Epithelial cell of prostate (primary cell): Measurements from ENCODE around the gene CEP112.

Experiments used
- DNase-seq: peaks from one replicate; pipeline ENCODE4 v3.0.0-alpha.2; 2011; ENCODE audit warnings: low read depth, low spot score
- H3K27ac ChIP-seq: fragments of 450-650 bp; 2 replicates; pipeline ENCODE4 v1.5.1; 2017; ENCODE audit warnings: mild to moderate bottlenecking

The CEP112 gene

DNA sequence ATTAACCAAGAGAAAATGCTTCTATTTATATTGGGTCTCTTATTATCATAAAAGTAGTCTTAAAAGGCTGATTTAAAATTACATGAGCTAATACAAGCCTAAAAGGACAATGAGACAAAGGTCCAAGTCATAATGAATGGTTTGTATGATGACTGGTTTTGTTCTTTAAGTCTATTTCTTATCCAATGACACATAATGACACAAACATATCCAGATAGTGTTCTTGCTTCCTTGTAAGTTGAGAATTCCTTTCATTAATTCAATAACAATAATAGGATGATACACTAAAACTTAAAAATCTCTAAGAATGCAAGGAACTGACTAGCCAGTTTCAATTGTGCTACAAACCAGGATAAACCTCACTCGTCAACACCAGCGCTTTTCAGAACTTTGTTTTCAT, 244.1 kb downstream of the CEP112 start:
- no peak overlapping the region for H3K27ac ChIP-seq
- DNase-seq = no peak

DNA sequence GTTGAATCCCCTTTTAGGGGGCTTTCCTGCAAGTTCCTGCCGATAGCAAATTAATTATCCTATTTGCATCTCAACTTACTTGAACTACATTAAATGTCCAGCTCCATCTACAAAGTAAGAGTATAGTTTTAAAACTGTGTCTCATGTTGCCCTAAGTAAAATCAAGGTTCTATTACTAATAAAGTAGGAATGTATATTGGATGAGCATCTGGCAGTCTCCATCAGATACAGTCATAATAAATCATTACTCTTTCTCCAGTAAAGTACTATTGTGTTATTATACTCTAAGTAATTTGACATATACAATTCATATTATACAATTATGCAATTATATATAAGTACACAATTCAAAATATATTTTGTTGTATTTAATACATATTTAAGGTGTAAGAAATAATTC, 249.3 kb downstream of the CEP112 start:
- no peak for DNase-seq
- H3K27ac ChIP-seq = no peak overlapping the region

DNA sequence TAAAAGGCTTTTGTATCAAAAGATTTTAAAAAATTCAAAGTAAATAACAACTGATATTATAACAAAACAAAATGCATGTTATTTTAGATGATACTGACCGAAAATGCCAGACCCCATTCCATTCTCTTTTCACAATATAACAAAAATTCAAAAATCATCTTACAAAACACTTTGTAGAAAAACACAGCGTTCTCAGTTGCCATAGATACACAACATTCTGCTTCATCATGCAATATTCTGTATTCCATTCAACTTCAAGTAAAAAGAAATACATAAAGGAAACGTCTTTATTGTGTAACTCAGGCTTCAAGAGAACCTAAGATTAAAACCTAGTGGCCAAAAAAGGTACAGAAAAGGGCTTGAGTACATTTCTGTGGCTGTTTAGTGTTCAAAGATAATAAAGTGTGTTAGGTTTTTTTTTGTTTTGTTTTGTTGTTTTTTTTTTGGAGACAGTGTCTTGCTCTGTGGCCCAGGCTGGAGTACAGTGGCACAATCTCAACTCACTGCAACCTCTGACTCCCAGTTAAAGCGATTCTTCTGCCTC, 250.5 kb downstream of the CEP112 start:
- no peak for DNase-seq
- no peak overlapping the region for H3K27ac ChIP-seq

DNA sequence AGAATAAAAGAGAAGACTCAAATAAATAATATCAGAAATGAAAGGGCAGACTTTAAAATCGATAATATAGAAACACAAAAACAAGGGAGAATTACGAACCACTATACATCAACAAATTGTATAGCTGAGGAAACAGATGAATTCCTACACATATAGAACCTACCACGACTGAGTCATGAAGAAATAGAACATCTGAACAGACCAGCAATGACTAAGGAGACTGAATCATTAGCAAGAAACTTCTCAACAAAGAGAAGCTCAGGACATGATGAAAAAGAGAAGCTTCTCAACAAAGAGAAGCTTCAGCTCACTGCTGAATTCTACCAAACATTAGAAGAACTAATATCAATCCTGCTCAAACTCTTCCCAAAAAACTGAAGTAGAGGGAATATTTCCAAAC, 255.9 kb downstream of the CEP112 start:
- H3K27ac ChIP-seq = peak overlapping the region; percentile 36
- DNase-seq = peak; percentile 29

DNA sequence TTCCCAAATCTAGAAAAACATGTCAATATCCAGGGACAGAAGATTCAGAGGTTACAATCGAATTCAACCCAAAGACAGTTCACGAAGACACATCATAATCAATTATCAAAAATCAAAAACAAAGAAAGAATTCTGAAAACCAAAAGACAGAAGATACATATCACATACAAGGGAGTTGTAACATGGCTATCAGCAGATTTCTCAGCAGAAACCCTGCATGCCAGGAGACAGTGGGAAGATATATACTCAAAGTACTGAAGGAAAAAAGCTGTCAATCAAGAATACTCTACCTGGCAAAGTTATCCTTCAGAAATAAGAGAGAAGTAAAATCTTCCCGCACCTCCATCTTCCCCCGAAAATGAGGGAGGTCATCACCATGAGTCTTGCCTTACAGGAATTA, 258.6 kb downstream of the CEP112 start:
- DNase-seq = no peak
- H3K27ac ChIP-seq = no peak overlapping the region

DNA sequence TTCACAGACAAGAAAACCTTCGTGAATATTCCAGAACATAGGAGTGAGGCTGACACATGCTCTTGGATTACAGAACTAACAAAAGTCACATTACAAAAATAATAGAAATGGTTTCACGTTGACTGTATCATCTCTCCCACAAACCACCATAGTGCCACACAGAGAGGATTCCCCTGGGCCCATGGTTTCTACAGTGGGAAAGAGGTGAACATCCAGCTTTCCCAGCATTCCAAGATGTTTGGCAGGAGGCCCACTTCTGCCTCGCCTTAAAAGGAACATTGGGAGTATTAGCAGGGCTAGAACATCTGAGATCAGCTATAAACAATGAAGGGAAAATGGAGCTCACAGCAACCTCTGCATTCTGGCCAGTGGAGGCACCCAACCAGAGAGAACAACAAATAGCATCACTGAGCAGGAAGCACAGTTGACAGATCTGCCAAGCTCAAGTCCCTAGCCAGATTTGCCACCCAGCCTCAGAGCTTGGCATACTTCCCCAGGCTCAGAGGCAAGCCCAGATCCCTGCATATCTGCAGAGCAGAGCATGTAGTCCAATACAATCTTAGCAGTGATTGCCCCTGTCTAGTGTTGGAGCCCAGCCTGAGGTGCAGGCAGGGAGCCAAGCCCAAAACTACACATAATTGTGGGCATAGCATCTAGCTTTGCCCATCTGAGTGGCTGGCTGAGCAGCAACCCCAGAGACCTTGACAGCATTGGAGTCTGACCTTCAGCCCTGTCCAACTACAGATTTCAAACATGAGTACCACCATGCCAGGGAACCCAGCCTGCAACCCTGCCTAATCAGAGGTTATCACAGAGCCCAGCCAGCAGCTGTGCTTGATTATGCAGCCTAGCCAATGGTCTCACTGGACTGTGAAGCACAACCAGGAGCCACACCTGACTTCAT, 260.4 kb downstream of the CEP112 start:
- DNase-seq = no peak
- H3K27ac ChIP-seq = no peak overlapping the region

DNA sequence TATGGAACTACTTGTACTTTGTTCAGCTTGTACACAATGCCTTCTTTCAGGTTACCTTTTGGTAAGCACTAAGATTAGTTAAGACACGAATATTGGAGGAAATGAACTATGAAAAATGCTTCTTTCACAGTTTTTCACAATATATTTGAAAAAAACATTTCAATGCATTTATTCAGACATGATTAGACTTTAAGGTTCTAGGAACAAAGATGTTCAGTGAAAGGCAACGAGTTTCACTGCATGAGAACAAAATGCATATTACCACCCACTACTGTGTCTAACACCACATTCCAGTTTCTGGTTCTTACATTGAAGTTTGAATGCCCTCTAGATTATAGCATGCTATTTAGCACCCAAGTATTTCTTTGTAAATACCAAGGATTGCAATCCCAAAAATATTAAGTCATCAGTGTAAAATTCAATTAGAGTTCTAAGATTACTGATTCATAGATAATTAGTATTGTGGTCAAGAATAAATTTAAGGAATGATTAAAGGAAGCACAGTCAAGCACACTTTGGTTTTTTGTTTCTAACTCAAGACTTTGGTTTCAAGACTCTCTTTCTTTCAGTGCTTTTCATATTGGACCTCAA, 261.7 kb downstream of the CEP112 start:
- H3K27ac ChIP-seq = no peak overlapping the region
- no peak for DNase-seq

DNA sequence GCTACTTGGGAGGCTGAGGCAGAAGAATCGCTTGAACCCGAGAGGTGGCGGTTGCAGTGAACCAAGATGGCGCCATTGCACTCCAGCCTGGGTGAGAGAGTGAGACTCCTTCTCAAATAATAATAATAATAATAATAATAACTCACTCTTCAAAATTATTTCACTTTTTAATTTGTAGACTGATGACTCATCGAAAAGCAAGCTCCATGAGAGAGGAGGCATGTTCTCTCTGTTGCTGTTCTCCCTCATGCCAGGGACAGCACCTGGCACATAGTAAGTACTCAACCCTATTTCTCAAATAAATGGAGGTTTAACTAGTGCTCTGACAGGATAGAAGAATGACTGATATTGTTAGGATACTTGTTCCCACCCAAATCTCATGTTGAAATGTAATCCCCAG, 265.3 kb downstream of the CEP112 start:
- DNase-seq = no peak

DNA sequence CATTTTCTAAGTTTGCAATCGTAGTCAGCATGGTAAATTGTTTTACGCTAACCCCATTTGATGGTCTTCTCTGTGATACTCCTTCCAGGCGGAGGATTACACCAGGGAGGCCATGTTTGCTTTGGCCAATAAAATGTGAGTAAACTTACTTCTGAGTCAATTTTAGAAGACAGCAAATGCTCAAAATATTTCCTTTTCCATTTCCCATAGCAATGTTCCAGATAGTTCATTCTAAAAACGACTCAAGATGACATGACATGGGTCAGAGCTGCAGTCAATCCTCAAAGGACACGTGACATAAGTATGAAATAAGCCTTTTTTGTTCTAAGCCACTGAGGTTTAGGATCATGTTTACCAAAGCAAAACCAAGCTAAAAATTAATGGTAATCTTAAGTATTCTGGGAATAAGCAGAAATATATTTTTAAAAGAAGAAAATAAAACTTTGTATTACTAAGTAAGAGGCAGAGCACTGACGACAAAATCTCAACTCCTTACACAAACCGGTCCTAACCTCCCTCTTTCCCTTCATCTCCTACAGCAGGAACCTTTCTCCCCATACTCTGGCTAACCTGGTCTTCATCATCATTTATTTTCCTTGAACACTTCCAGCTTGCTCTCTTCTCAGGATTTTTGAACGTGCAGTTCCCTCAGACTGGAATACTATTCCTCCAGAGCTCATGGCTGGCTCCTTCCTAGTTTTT, 266.2 kb downstream of the CEP112 start:
- no peak for DNase-seq
- H3K27ac ChIP-seq = no peak overlapping the region

More for the DNA sequence above, 265.3 kb downstream of the CEP112 start:
- H3K27ac ChIP-seq = no peak overlapping the region

DNA sequence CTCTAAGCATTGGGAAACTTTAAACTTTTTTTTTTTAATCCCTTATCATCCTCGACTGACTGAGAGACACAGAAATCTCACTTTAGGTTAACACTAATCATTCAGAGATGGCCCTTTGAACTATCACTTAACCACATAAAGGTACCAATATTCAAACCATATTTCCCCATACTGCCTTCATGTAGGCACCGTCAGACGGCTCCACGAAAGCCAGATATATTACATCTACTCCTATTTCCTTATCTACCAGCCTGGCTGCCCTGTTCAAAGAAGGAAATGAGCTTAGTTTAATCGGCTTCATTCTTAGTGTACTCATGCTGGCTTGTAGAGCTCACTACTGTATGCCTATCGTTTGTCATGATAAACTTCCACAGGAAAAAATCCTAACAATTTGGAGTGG, 270.9 kb downstream of the CEP112 start:
- no peak overlapping the region for H3K27ac ChIP-seq
- no peak for DNase-seq

DNA sequence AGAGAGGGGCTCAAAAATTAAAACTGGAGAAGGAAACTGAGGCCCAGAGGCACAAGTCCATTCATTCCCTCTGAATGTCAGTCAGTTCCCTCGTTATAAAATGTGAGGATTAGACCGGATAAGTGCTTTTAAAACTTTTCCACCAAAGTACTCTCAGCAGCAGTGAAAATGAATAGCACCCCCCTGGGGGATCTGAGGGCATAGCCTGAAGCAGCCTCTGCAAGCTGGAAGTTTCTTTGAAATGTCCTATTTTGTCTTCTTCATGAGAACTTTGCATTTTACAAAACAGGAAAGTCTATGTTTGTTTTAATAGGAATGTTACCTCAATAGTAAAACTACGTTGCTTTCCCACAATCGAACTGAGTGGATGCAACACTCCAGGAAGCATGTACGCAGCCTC, 273.0 kb downstream of the CEP112 start:
- no peak overlapping the region for H3K27ac ChIP-seq
- DNase-seq = no peak

DNA sequence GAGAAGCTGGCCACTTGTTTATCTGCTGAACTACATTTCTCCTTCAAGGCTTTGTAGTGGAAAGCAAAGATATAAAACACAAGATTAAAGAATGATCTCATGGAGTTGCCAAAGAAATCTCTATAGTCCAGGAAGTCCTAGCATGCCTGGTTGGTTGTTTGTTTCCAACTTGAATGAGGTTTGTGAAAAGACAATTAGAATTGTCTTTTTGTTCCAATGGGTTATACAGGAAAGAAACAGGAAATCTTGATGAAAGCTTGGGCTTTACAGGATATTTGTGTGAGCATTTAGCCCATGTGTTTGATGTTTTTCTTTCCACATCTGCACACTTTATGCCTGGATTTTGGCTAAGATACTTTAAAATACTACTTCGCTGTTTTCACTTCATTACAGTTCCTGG, 273.4 kb downstream of the CEP112 start:
- no peak overlapping the region for H3K27ac ChIP-seq
- no peak for DNase-seq

DNA sequence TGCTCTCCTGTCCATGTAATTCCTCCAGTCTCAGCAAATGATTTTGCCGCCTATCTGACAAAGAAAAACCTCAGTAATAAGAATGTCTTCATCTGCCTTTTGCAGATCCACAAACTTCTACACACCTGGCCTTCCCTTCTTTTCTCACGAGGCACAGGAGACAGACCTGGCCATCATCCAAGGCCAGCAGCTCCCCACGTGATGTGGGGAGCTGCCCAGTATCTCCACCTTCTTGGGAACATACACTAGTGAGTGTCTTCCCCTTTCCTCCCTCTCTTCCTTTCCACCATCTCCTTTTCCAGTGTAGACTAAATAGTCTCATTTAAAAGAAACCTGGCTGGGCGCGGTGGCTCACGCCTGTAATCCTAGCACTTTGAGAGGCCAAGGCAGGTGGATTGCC, 274.4 kb downstream of the CEP112 start:
- no peak for DNase-seq
- H3K27ac ChIP-seq = no peak overlapping the region

DNA sequence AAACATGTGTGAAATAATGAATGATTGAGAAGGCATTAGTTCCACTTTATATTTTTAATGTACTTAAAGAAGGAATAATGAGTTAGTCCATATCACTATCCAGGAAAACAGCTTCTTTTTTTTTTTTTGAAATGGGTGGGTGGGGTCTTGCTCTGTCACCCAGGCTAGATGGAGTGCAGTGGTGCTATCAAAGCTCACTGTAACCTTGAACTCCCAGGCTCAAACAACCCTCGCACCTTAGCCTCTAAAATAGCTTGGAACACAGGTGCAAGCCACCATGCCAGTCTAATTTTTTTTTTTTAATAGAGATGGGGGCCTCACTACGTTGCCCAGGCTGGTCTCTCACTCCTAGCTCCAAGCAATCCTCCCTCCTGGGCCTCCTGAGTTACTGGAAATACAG, 275.5 kb downstream of the CEP112 start:
- H3K27ac ChIP-seq = no peak overlapping the region
- no peak for DNase-seq

DNA sequence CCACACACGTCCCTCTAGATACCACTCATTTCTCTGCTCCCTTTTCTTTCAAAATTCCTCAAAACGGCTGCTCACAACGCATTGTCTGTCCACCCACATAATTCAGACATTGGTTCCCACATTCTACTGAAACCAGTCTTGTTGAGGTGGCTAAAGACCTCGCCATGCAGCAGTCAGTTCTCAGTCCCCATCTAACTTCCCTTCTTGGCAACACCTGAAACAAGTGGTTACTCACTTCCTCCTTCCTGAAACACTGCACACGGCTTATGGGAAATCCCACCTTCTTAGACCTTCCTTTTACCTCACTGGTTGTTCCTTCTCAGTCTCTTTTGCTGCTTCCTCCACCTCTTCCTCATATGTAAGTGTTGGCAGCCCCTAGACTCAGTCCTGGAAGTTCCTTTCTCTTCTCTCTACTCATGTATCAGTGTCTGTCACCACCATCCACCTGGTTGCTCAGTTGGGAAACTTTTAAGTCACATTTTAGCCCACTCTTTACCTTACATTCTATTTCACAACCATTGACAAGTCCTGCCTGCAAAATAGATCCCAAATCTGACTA, 277.1 kb downstream of the CEP112 start:
- H3K27ac ChIP-seq = no peak overlapping the region
- DNase-seq = no peak

DNA sequence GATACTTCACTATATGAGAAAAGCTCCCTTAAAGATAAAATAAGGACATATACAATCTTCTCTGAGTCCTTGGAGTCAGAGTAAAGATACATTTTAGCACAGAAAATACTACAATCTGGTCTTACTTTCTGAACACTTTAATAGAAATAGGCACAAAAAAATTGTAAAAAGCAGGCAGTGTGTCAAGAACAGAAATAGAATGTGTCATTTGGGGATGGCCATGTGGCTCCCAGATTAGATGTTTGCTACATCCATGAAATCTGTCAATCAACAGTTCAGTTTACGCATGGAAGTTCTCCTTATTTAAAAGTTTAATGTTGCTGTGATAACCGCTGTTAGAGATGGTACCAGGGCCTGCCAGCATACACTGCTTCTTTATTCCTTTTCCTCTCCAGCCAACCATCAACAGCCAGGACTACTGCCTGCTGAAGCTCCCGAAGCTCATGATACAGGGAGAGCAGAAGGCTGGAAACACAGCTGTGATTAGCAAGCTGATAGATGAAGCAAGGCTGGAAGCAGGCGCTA, 278.5 kb downstream of the CEP112 start:
- no peak overlapping the region for H3K27ac ChIP-seq
- no peak for DNase-seq

DNA sequence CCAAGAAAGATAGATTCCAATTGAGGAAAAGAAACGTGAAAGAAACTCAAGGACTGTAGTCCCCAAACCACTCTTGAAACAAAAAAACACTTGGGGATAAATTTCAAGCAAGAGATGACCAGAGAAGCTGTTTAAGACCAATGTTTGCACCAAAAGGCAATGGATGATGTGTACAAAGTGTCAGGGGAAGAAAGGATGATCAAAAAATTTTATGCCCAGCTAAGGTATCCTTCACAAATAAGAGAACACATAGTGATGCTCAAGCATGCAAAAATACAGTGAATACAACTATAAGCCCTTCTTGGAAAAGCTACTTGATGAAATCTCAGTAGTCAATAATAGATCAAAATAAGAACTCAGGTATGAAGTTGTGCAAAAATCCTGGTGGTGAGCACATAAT, 281.1 kb downstream of the CEP112 start:
- no peak overlapping the region for H3K27ac ChIP-seq
- no peak for DNase-seq

DNA sequence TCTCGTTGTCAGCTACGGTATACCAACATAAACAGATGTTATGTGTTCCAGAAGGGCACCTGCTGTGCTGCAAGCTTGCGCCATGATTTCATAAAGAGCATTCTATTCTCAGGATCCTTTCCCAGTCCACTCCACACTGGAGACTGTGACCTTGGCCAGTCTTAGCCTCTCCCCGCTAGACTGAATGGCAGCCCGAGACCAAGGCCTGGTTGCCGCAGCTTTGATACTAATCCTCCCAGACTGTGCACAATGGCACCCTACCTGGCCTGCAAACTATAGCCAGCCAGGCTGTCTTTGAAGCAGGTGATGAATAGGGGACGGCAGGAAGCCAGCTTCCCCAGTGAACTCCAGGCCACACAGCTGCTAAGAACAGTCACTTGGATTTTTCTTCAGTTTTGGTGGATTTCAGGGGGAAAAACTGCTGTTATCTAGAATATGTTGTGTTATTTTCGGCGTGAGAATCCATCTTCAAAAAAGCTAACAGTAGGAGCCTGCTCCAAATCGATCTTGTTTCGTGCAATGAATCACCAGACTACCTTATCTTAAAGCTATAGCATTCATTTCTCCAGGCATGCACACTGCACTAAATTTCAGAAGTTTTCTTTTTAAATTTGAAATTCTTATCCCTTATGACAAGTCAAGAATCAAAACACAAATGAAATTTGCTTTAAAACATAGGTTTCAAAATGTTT, 289.0 kb downstream of the CEP112 start:
- no peak overlapping the region for H3K27ac ChIP-seq
- no peak for DNase-seq

DNA sequence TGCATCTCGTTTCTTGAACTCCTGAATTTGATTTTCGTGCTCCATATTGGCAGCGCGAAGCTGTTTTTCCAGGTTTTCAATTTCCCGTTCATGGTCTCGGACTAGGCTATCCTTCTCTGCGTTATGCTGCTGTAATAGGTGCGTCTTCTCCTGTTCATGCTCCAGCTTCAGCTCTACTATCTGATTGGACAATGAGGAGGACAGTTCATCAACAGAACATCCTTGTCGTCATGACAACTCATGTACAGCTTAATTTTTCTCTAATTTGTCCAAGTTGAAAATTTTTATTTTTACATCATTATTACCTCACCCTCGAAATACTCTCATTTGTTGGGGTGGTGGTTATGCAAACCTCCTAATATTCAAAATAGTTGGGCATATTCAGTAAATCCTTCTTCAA, 289.8 kb downstream of the CEP112 start:
- DNase-seq = no peak
- no peak overlapping the region for H3K27ac ChIP-seq

DNA sequence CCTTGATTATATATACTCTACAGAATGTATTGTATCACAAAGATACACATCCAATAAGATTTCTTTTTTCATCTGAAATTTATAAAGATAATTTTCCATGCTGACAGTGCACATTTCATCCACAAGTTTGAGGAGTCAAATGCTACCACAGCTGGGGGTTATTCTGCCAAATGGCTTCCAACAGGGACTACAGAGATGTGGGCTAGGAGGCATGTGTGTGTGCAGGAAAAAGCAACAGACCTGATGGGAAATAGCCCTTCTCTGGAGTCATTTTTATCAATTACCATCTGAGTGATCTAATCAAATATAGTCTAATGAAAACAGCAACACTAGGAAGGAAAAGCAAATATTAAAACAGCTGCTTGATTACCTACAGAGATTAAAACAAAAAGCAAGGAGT, 290.5 kb downstream of the CEP112 start:
- no peak for DNase-seq
- no peak overlapping the region for H3K27ac ChIP-seq
